ENCODE measurements around the gene ADCY6.

GRCh38 chr12:48788524-48788853, 400 bp downstream of the ADCY6 start:
- TF ChIP-seq CTCF (IDR thresholded peaks at IDR 0.05) (no peak), POLR2A (IDR thresholded peaks at IDR 0.05) (peak in 1 of 2 donors; percentile 3)

All from adrenal gland (tissue), 5 donors.